ENCODE data around the gene PTGER4.
"Not testable (repeated sequence)": the region's sequence is repeated elsewhere in the genome, so short reads cannot be mapped to it uniquely, and the experiment has no call there.

PTGER4 gene

DNA sequence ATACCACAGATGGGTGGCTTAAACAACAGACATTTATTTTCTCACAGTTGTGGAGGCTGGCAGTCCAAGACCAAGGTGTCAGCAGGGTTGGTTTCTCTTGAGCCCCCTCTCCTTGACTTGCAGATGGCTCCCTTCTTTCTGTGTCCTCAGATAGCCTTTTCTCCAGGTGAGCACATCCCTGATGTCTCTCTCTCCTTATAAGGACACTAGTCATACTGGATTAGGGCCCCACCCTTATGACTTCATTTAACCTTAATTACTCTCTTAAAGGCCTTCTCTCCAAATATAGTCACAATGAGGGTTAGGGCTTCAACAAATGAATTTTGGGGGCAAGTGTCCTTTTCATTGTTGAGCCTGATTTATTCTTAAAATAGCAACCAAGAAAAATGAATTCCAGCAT lies 14.7 kb downstream of the PTGER4 start:
- Histone ChIP-seq H3K4me1 (ENCODE audit: low read length) (no peaks in the 10 kb centered on the region), H3K27me3 (replicated peaks; ENCODE audit: insufficient read depth, low read length) (no peaks in the 10 kb centered on the region), H2AFZ (ENCODE audit: low read length) (no peak overlapping the region), H4K20me1 (ENCODE audit: insufficient read depth, low read length) (no peaks in the 10 kb centered on the region), H3K9ac (ENCODE audit: low read length) (no peak overlapping the region), H3K27ac (ENCODE audit: low read length) (no peak overlapping the region), H3K9me3 (replicated peaks; ENCODE audit: insufficient read depth, low read length) (no peaks in the 10 kb centered on the region), H3K79me2 (ENCODE audit: low read length) (no peaks in the 10 kb centered on the region), H3K4me2 (ENCODE audit: low read depth, low read length) (no peak overlapping the region), H3K9me2 (replicated peaks; ENCODE audit: insufficient read depth, low read length) (no peaks in the 10 kb centered on the region), H3K36me3 (replicated peaks; ENCODE audit: insufficient read depth, low read length) (no peaks in the 10 kb centered on the region), H3F3A (ENCODE audit: insufficient read depth, low read length) (no peaks in the 10 kb centered on the region), H3K4me3 (ENCODE audit: low read length) (no peak overlapping the region)
- TF ChIP-seq EZH2 (optimal IDR thresholded peaks at IDR 0.05; ENCODE audit: low read depth, low read length) (no peak), EZH2phosphoT487 (IDR thresholded peaks at IDR 0.05; ENCODE audit: low read length) (no peak)
- TF ChIP-seq, protein P1, sequence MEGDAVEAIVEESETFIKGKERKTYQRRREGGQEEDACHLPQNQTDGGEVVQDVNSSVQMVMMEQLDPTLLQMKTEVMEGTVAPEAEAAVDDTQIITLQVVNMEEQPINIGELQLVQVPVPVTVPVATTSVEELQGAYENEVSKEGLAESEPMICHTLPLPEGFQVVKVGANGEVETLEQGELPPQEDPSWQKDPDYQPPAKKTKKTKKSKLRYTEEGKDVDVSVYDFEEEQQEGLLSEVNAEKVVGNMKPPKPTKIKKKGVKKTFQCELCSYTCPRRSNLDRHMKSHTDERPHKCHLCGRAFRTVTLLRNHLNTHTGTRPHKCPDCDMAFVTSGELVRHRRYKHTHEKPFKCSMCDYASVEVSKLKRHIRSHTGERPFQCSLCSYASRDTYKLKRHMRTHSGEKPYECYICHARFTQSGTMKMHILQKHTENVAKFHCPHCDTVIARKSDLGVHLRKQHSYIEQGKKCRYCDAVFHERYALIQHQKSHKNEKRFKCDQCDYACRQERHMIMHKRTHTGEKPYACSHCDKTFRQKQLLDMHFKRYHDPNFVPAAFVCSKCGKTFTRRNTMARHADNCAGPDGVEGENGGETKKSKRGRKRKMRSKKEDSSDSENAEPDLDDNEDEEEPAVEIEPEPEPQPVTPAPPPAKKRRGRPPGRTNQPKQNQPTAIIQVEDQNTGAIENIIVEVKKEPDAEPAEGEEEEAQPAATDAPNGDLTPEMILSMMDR (IDR thresholded peaks at IDR 0.05; ENCODE audit: low read length) = no peak
- DNase-seq = no peak

DNA sequence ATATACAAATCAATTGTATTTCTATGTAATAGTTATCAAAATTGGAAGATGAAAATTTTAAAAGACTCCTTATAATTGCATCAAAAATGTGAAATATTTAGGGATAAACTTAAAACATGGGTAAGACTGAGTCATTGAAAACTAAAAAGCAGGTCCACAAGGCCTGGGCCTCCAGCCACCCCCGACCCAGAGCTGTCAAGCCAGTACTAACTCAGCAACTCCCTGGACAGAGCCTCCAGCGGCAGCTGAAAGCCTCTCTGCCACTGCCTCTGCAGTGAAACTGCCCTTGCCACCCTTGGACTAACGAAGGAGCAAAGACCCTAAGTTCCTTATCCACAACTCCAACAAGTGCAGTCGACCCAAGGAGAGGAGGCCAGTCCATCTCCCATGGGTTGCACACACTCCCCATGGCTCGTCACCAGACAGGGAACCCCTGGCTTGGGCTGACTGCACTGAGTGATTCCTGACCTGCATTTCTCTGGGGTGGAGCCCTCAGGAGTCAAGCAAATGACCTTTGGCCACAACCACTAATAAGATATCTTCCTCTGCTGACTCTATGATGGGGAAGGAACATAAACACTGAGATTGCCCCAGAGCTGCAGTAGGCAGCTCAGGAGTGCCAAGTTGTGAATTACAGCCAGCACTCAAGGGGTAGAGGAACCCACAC lies 20.5 kb downstream of the PTGER4 start:
- TF ChIP-seq EZH2phosphoT487 (IDR thresholded peaks at IDR 0.05; ENCODE audit: low read length) (no peak), EZH2 (optimal IDR thresholded peaks at IDR 0.05; ENCODE audit: low read depth, low read length) (no peak)
- TF ChIP-seq, protein P1 (IDR thresholded peaks at IDR 0.05; ENCODE audit: low read length) = no peak
- DNase-seq = no peak

DNA sequence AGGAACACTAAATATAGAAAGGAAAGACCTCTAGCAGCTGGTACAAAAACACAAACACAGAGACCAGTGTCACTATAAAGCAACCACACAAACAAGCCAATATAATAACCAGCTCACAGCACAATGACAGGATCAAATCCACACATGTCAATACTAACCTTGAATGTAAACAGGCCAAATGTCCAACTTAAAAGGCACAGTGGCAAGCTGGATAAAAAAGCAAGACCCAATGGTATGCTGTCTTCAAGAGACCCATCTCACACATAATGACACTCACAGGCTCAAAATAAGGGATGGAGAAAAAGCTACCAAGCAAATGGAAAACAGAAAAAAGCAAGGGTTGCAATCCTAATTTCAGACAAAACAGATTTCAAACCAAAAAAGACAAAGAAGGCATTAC lies 22.3 kb downstream of the PTGER4 start:
- not testable (repeated sequence) for H2AFZ ChIP-seq (ENCODE audit: low read length); H3K4me2 ChIP-seq (ENCODE audit: low read depth, low read length); H4K20me1 ChIP-seq (ENCODE audit: insufficient read depth, low read length); H3K27me3 ChIP-seq (replicated peaks; ENCODE audit: insufficient read depth, low read length); DNase-seq; H3K9me3 ChIP-seq (replicated peaks; ENCODE audit: insufficient read depth, low read length); H3K4me3 ChIP-seq (ENCODE audit: low read length); H3K9ac ChIP-seq (ENCODE audit: low read length); H3K79me2 ChIP-seq (ENCODE audit: low read length); H3K4me1 ChIP-seq (ENCODE audit: low read length); H3K27ac ChIP-seq (ENCODE audit: low read length); H3K9me2 ChIP-seq (replicated peaks; ENCODE audit: insufficient read depth, low read length); H3F3A ChIP-seq (ENCODE audit: insufficient read depth, low read length); H3K36me3 ChIP-seq (replicated peaks; ENCODE audit: insufficient read depth, low read length)

More for the DNA sequence above, 20.5 kb downstream of the PTGER4 start:
- Histone ChIP-seq H3K27me3 (replicated peaks; ENCODE audit: insufficient read depth, low read length) (no peaks in the 10 kb centered on the region), H3K4me2 (ENCODE audit: low read depth, low read length) (no peak overlapping the region), H3F3A (ENCODE audit: insufficient read depth, low read length) (no peaks in the 10 kb centered on the region), H3K79me2 (ENCODE audit: low read length) (no peaks in the 10 kb centered on the region), H3K27ac (ENCODE audit: low read length) (no peak overlapping the region), H3K9me2 (replicated peaks; ENCODE audit: insufficient read depth, low read length) (no peaks in the 10 kb centered on the region), H3K9me3 (replicated peaks; ENCODE audit: insufficient read depth, low read length) (no peaks in the 10 kb centered on the region), H4K20me1 (ENCODE audit: insufficient read depth, low read length) (no peaks in the 10 kb centered on the region), H3K4me1 (ENCODE audit: low read length) (no peaks in the 10 kb centered on the region), H2AFZ (ENCODE audit: low read length) (no peak overlapping the region), H3K36me3 (replicated peaks; ENCODE audit: insufficient read depth, low read length) (no peaks in the 10 kb centered on the region), H3K4me3 (ENCODE audit: low read length) (no peak overlapping the region), H3K9ac (ENCODE audit: low read length) (no peak overlapping the region)

DNA sequence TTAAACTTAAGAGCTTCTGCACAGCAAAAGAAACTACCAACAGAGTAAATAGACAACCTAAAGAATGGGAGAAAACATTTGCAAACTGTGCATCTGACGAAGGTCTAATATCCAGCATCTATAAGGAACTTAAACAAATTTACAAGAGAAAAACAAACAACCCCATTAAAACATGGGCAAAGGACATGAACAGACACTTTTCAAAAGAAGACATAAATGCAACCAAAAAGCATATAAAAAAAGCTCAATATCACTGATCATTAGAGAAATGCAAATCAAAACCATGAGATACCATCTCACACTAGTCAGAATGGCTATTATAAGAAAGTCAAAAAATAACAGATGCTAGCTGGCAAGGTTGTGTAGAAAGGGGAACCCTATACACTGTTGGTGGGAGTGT lies 25.8 kb downstream of the PTGER4 start:
- not testable (repeated sequence) for H3F3A ChIP-seq (ENCODE audit: insufficient read depth, low read length); H3K36me3 ChIP-seq (replicated peaks; ENCODE audit: insufficient read depth, low read length); H3K9me2 ChIP-seq (replicated peaks; ENCODE audit: insufficient read depth, low read length); H3K4me2 ChIP-seq (ENCODE audit: low read depth, low read length); H3K4me1 ChIP-seq (ENCODE audit: low read length); H3K9ac ChIP-seq (ENCODE audit: low read length); H3K9me3 ChIP-seq (replicated peaks; ENCODE audit: insufficient read depth, low read length); H3K79me2 ChIP-seq (ENCODE audit: low read length); H3K27me3 ChIP-seq (replicated peaks; ENCODE audit: insufficient read depth, low read length); H4K20me1 ChIP-seq (ENCODE audit: insufficient read depth, low read length); H3K27ac ChIP-seq (ENCODE audit: low read length); H2AFZ ChIP-seq (ENCODE audit: low read length); H3K4me3 ChIP-seq (ENCODE audit: low read length); DNase-seq

DNA sequence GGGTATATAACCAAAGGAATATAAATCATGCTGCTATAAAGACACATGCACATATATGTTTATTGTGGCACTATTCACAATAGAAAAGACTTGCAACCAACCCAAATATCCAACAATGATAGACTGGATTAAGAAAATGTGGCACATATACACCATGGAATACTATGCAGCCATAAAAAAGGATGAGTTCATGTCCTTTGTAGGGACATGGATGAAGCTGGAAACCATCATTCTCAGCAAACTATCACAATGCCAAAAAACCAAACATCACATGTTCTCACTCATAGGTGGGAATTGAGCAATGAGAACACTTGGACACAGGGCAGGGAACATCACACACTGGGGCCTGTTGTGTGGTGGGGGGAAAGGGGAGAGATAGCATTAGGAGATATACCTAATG lies 30.9 kb downstream of the PTGER4 start:
- not testable (repeated sequence) for H3K79me2 ChIP-seq (ENCODE audit: low read length); H3K9me3 ChIP-seq (replicated peaks; ENCODE audit: insufficient read depth, low read length); DNase-seq; H3K4me2 ChIP-seq (ENCODE audit: low read depth, low read length); H3K4me1 ChIP-seq (ENCODE audit: low read length); H3K27ac ChIP-seq (ENCODE audit: low read length); H3K27me3 ChIP-seq (replicated peaks; ENCODE audit: insufficient read depth, low read length); H3F3A ChIP-seq (ENCODE audit: insufficient read depth, low read length); H3K9ac ChIP-seq (ENCODE audit: low read length); H3K4me3 ChIP-seq (ENCODE audit: low read length); H3K36me3 ChIP-seq (replicated peaks; ENCODE audit: insufficient read depth, low read length); H3K9me2 ChIP-seq (replicated peaks; ENCODE audit: insufficient read depth, low read length); H4K20me1 ChIP-seq (ENCODE audit: insufficient read depth, low read length); H2AFZ ChIP-seq (ENCODE audit: low read length)

Data from MM.1S (cell line).